Right lobe of liver (tissue), 4 donors: ENCODE data around the gene SLC4A5.

Source experiments
- POLR2A ChIP-seq: fragments of 450-650 bp; IDR thresholded peaks from one replicate; pipeline ENCODE4 v1.6.1; 2017; ENCODE audit warnings: antibody characterized with exemption, mild to moderate bottlenecking
- TF ChIP-seq, protein P1 (sequence below), 4 donors: fragments of 200-600 bp in 3 of 4; fragments of 450-650 bp in 1 of 4; IDR thresholded peaks; one replicate each; pipeline versions ENCODE4 v1.5.1 to v1.8.0; 2016 to 2022; ENCODE audit warnings: antibody characterized with exemption in 4 of 4, mild to moderate bottlenecking in 2 of 4
- donor health status: DM: no; HTN: no; CAD: no.
- donor health status: DM: no; HTN: no; CAD: no.
- donor health status: DM: no; HTN: yes; CAD: no.

- TF ChIP-seq, protein P1, sequence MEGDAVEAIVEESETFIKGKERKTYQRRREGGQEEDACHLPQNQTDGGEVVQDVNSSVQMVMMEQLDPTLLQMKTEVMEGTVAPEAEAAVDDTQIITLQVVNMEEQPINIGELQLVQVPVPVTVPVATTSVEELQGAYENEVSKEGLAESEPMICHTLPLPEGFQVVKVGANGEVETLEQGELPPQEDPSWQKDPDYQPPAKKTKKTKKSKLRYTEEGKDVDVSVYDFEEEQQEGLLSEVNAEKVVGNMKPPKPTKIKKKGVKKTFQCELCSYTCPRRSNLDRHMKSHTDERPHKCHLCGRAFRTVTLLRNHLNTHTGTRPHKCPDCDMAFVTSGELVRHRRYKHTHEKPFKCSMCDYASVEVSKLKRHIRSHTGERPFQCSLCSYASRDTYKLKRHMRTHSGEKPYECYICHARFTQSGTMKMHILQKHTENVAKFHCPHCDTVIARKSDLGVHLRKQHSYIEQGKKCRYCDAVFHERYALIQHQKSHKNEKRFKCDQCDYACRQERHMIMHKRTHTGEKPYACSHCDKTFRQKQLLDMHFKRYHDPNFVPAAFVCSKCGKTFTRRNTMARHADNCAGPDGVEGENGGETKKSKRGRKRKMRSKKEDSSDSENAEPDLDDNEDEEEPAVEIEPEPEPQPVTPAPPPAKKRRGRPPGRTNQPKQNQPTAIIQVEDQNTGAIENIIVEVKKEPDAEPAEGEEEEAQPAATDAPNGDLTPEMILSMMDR (IDR thresholded peaks at IDR 0.05) = no peak
- TF ChIP-seq POLR2A = no peak
Measured at GRCh38 chr2:74297391-74297790, 45.8 kb downstream of the SLC4A5 start.
